H1 (cell line): ENCODE data around the gene ASMT. TPM values are rescaled to one million over a fixed set of nuclear protein-coding genes. Genes with fewer than 3 reads are reported as not detected.

Source experiments
- CTCF ChIA-PET: fragments of 300-600 bp; sonication (Branson Sonifier 250); formaldehyde crosslinking; loops from one replicate; lab custom pipeline; 2021; ENCODE audit not compliant: partially characterized antibody; lab: Charles Lee
- POLR2A ChIA-PET: fragments of 300-600 bp; sonication (Branson Sonifier 250); formaldehyde crosslinking; loops from one replicate; lab custom pipeline; 2021; ENCODE audit warnings: inconsistent platforms; ENCODE audit not compliant: partially characterized antibody; lab: Charles Lee
- DNase-seq, 2 experiments: peaks; one replicate each; pipeline versions ENCODE4 v3.0.0 to v3.0.0-alpha.2; 2010 to 2022; ENCODE audit warnings: low spot score in 2 of 2, low read depth in 1 of 2, mixed read lengths in 1 of 2
- FAIRE-seq: peaks from 2 replicates; lab custom pipeline; 2011; peaks lifted over from hg19 to GRCh38; lab: Jason Lieb, UNC
- H2AFZ ChIP-seq: 2 replicates; pipeline ENCODE4 v1.8.1; 2012; ENCODE audit warnings: low read length, inconsistent platforms
- H2AK5ac ChIP-seq: 2 replicates; pipeline ENCODE4 v1.6.1; 2013; ENCODE audit warnings: low read depth, low read length
- H2BK120ac ChIP-seq: replicated peaks from 2 replicates; pipeline ENCODE3; 2013; ENCODE audit warnings: low read depth, low read length, inconsistent platforms
- H2BK12ac ChIP-seq: 2 replicates; pipeline ENCODE4 v1.6.1; 2013; ENCODE audit warnings: low read depth, low read length
- H2BK15ac ChIP-seq: 2 replicates; pipeline ENCODE4 v1.6.1; 2013; ENCODE audit warnings: low read length
- H2BK20ac ChIP-seq: 2 replicates; pipeline ENCODE4 v1.6.1; 2013; ENCODE audit warnings: low read length
- H2BK5ac ChIP-seq: 2 replicates; pipeline ENCODE4 v1.6.1; 2013; ENCODE audit warnings: low read depth, low read length
- H3K14ac ChIP-seq: 2 replicates; pipeline ENCODE4 v1.6.1; 2013; ENCODE audit warnings: inconsistent platforms; ENCODE audit not compliant: insufficient read length
- H3K18ac ChIP-seq: 2 replicates; pipeline ENCODE4 v1.6.1; 2013; ENCODE audit warnings: low read length; ENCODE audit errors: extremely low read depth
- H3K23ac ChIP-seq: 2 replicates; pipeline ENCODE4 v1.6.1; 2013; ENCODE audit warnings: inconsistent platforms; ENCODE audit not compliant: insufficient read length
- H3K23me2 ChIP-seq: 2 replicates; pipeline ENCODE4 v1.6.1; 2013; ENCODE audit warnings: low read depth, low read length
- H3K27ac ChIP-seq: 2 replicates; pipeline ENCODE4 v1.6.1; 2011; ENCODE audit warnings: low read depth, low read length, inconsistent platforms
- H3K27me3 ChIP-seq, 4 experiments: replicated peaks in 1 of 4; 1 replicate in 1 of 4; 2 replicates in 3 of 4; pipeline versions ENCODE4 v1.6.1 to v1.8.1; 2011 to 2013; ENCODE audit warnings: low read length in 3 of 4, mild to moderate bottlenecking in 3 of 4, inconsistent platforms in 2 of 4, mixed read lengths in 2 of 4, moderate library complexity in 1 of 4; ENCODE audit not compliant: control insufficient read depth in 3 of 4, insufficient read depth in 3 of 4; ENCODE audit errors: extremely low read depth in 1 of 4
- H3K36me3 ChIP-seq, 4 experiments: 2 replicates each; pipeline versions ENCODE4 v1.6.1 to v1.8.1; 2011 to 2013; ENCODE audit warnings: mild to moderate bottlenecking in 4 of 4, low read length in 3 of 4, moderate library complexity in 2 of 4, control low read depth in 1 of 4, inconsistent platforms in 1 of 4; ENCODE audit not compliant: insufficient read depth in 4 of 4, control insufficient read depth in 2 of 4
- H3K4ac ChIP-seq: replicated peaks from 2 replicates; pipeline ENCODE3; 2013; ENCODE audit warnings: low read length, low read depth, mixed read lengths, inconsistent platforms; ENCODE audit not compliant: insufficient read length
- H3K4me1 ChIP-seq, 4 experiments: replicated peaks in 1 of 4; 1 replicate in 1 of 4; 2 replicates in 3 of 4; pipeline versions ENCODE4 v1.6.1 to v1.8.1; 2011 to 2013; ENCODE audit warnings: low read length in 3 of 4, inconsistent platforms in 2 of 4, mixed read lengths in 1 of 4; ENCODE audit not compliant: insufficient read depth in 4 of 4, control insufficient read depth in 3 of 4
- H3K4me2 ChIP-seq, 2 experiments: 2 replicates each; pipeline versions ENCODE4 v1.6.1 to v1.8.1; 2011 to 2013; ENCODE audit warnings: low read depth in 2 of 2, low read length in 2 of 2, control low read depth in 1 of 2, inconsistent platforms in 1 of 2, mild to moderate bottlenecking in 1 of 2; ENCODE audit not compliant: insufficient read depth in 1 of 2
- H3K4me3 ChIP-seq, 4 experiments: fragments of 200-600, 300-600 bp in 1 of 4; sonication (generic), shearing (Covaris generic), sonication (Bioruptor Twin) in 1 of 4; 2 replicates each; pipeline versions ENCODE4 v1.5.1 to v1.8.1; 2011 to 2016; ENCODE audit warnings: low read length in 4 of 4, low read depth in 3 of 4, control low read depth in 2 of 4, inconsistent platforms in 2 of 4, mild to moderate bottlenecking in 2 of 4, mixed read lengths in 1 of 4, moderate library complexity in 1 of 4; ENCODE audit not compliant: insufficient read depth in 2 of 4; ENCODE audit errors: extremely low read depth in 1 of 4
- H3K56ac ChIP-seq: replicated peaks from 2 replicates; pipeline ENCODE3; 2013; ENCODE audit warnings: low read depth, mild to moderate bottlenecking, mixed read lengths, low read length, inconsistent platforms; ENCODE audit not compliant: insufficient read length
- H3K79me1 ChIP-seq: 2 replicates; pipeline ENCODE4 v1.6.1; 2013; ENCODE audit warnings: low read depth, low read length, control low read depth
- H3K79me2 ChIP-seq, 2 experiments: 2 replicates each; pipeline versions ENCODE4 v1.6.1 to v1.8.1; 2012 to 2013; ENCODE audit warnings: low read length in 2 of 2, mild to moderate bottlenecking in 2 of 2, inconsistent platforms in 1 of 2; ENCODE audit not compliant: insufficient read depth in 2 of 2, control insufficient read depth in 1 of 2
- H3K9ac ChIP-seq, 4 experiments: replicated peaks in 1 of 4; 1 replicate in 1 of 4; 2 replicates in 3 of 4; pipeline versions ENCODE4 v1.6.1 to v1.8.1; 2011 to 2013; ENCODE audit warnings: low read depth in 3 of 4, low read length in 3 of 4, control low read depth in 2 of 4, mild to moderate bottlenecking in 2 of 4, moderate library complexity in 2 of 4, inconsistent platforms in 1 of 4; ENCODE audit errors: extremely low read depth in 1 of 4
- H3K9me3 ChIP-seq, 2 experiments: 2 replicates each; pipeline versions ENCODE4 v1.6.1 to v1.8.1; 2012 to 2013; ENCODE audit warnings: mild to moderate bottlenecking in 2 of 2, moderate library complexity in 2 of 2, control low read depth in 1 of 2, inconsistent platforms in 1 of 2, low read depth in 1 of 2, low read length in 1 of 2, mixed read lengths in 1 of 2; ENCODE audit not compliant: insufficient read depth in 2 of 2
- H4K20me1 ChIP-seq, 2 experiments: replicated peaks in 1 of 2; 2 replicates each; pipeline versions ENCODE3 to v1.8.1; 2011 to 2013; ENCODE audit warnings: inconsistent platforms in 2 of 2, low read length in 2 of 2, mild to moderate bottlenecking in 1 of 2; ENCODE audit not compliant: insufficient read depth in 2 of 2, control insufficient read depth in 1 of 2
- H4K5ac ChIP-seq: 2 replicates; pipeline ENCODE4 v1.6.1; 2013; ENCODE audit warnings: low read length, low read depth, mixed read lengths, inconsistent platforms; ENCODE audit not compliant: insufficient read length
- H4K8ac ChIP-seq: 2 replicates; pipeline ENCODE4 v1.8.0; 2013; ENCODE audit warnings: mild to moderate bottlenecking, moderate library complexity, low read length, inconsistent platforms; ENCODE audit not compliant: insufficient read depth; ENCODE audit errors: extremely low read depth
- H4K91ac ChIP-seq: replicated peaks from 2 replicates; pipeline ENCODE3; 2013; ENCODE audit warnings: low read length, mixed read lengths, inconsistent platforms; ENCODE audit not compliant: insufficient read length
- NRF1 ChIP-seq: IDR thresholded peaks from 2 replicates; pipeline ENCODE4 v1.6.1; 2011; ENCODE audit warnings: mild to moderate bottlenecking, low read depth, low read length, improper control_type of control experiment
- POLR2A ChIP-seq, 2 experiments: IDR thresholded peaks; 1 replicate in 1 of 2; 2 replicates in 1 of 2; pipeline ENCODE4 v1.6.1; 2011; ENCODE audit warnings: low read depth in 2 of 2, low read length in 2 of 2, mild to moderate bottlenecking in 2 of 2; ENCODE audit errors: control extremely low read depth in 1 of 2
- RNF2 ChIP-seq: fragments of 200-900, 300-1000 bp; sonication (generic); IDR thresholded peaks from 2 replicates; pipeline ENCODE4 v1.7.1; 2016; ENCODE audit warnings: borderline replicate concordance, low read depth, mild to moderate bottlenecking, antibody characterized with exemption, low read length; ENCODE audit not compliant: poor library complexity, severe bottlenecking; ENCODE audit errors: missing control alignments
- SAP30 ChIP-seq: fragments of 300-600 bp; sonication (generic); IDR thresholded peaks from 2 replicates; pipeline ENCODE4 v1.7.1; 2012; ENCODE audit warnings: low read length, moderate library complexity, mild to moderate bottlenecking, inconsistent platforms; ENCODE audit not compliant: insufficient read depth, insufficient replicate concordance
- SIX5 ChIP-seq: IDR thresholded peaks from 2 replicates; pipeline ENCODE4 v1.6.1; 2011; ENCODE audit warnings: mild to moderate bottlenecking, low read depth, low read length
- SP1 ChIP-seq: IDR thresholded peaks from 2 replicates; pipeline ENCODE4 v1.6.1; 2011; ENCODE audit warnings: low read depth, low read length
- SUZ12 ChIP-seq: fragments of 200-600 bp; sonication (generic); IDR thresholded peaks from 2 replicates; pipeline ENCODE4 v1.6.1; 2012; ENCODE audit warnings: mild to moderate bottlenecking, inconsistent platforms, low read length, moderate library complexity, mixed read lengths
- TBP ChIP-seq: IDR thresholded peaks from 2 replicates; pipeline ENCODE4 v1.6.1; 2011; ENCODE audit warnings: low read depth, low read length, improper control_type of control experiment
- WGBS, 2 experiments: shearing (Covaris generic) in 1 of 2; methylation state at CpG; one replicate each; pipeline versions ENCODE4 v1.1.6 to v1.1.7; 2013 to 2015; ENCODE audit warnings: low lambda C conversion rate in 2 of 2, mixed read lengths in 2 of 2, inconsistent platforms in 1 of 2, low coverage in 1 of 2, missing lambda C conversion rate in 1 of 2; ENCODE audit not compliant: insufficient replicate concordance in 2 of 2, insufficient coverage in 1 of 2, insufficient read length in 1 of 2; ENCODE audit errors: extremely low coverage in 1 of 2, missing lambda C conversion rate in 1 of 2; 5-methylcytosine and 5-hydroxymethylcytosine counted together
- polyA plus RNA-seq, 7 experiments: library from polyadenylated mRNA; depleted of rRNA in 3 of 7; stranded (reverse) in 5 of 7; unstranded in 2 of 7; fragments of >200 nt in 5 of 7; fragments of 200-250 nt in 2 of 7; gene quantifications; 1 replicate in 5 of 7; 2 replicates in 1 of 7; 4 replicates in 1 of 7; pipeline versions ENCODE4 v1.2.1 to v1.2.3, GENCODE V29; 2011 to 2013; ENCODE audit warnings: missing spikeins in 2 of 7, mixed read lengths in 2 of 7
- total RNA-seq: library from RNA; stranded (reverse); fragmentation: NEBNext Ultra II Directional; extraction: Animal tissue kit (Norgen Biotek cat#: 25700); gene quantifications from 2 replicates; pipeline ENCODE4 v1.2.1, GENCODE V29; 2021

The ASMT gene
- total and polyA plus RNA-seq, 2 of the 8 experiments (the other 6 are each of a cell fraction or from before 2014, with no cell fraction given): 1.5 to 3.1 TPM

DNA sequence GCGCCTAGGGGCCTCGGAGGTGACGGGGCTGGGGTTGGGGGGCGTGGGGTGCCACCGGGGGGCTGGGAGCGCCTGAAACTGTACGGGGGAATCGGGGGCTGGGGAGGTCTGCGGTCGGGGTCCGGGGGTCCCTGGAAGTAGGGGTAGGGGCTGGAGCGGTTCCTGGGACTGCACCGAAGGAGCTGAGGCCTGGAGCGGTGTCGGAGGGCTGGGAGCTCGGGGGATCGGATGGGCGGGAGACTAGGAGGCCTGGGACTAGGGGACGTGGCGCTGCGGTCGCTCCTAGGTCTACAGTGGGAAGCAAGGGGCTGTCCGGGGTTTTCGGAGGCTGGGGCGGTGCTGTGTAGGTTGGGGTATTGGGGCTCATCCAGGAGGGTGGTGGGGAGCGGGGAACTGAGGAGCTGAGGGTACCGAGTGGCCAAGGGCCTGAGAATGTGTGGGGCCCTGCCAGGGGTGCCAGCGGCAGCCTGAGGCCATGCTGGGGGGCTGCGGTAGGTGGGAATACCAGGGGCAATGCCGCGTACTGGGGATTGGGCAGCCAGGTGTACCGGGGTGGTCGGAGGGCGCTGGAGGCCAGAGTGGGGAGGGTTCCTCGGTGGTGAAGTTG is 22.9 kb upstream of the ASMT start:
- no peak overlapping the region for H3K4ac ChIP-seq
- CTCF ChIA-PET: no interaction called here

More for the DNA sequence above, 22.9 kb upstream of the ASMT start:
- no peak overlapping the region for H3K23ac ChIP-seq
- peak overlapping the region; percentile 15 to 95 (median 69) for H3K9ac ChIP-seq
- H3K9me3 ChIP-seq: no peaks in the 10 kb centered on the region
- peak overlapping the region; percentile 54 for H4K91ac ChIP-seq
- H3K4me1 ChIP-seq: peaks cover under 1 to 8% (median 6%) of the 10 kb centered on the region in 4 experiments
- H2BK120ac ChIP-seq: no peak overlapping the region
- TF ChIP-seq NRF1: no peak
- no peak for TF ChIP-seq TBP
- TF ChIP-seq POLR2A (IDR thresholded peaks at IDR 0.05; ENCODE audit: control extremely low read depth in 1 of 2, low read depth in 2 of 2, low read length in 2 of 2): no peak
- no peak for TF ChIP-seq SAP30
- no peak for TF ChIP-seq SP1
- TF ChIP-seq RNF2: no peak
- TF ChIP-seq SUZ12: no peak
- no peak for TF ChIP-seq SIX5
- TF ChIP-seq, all 59 proteins: peak for 0
- H3K79me2 ChIP-seq: peaks cover 15 to 47% of the 10 kb centered on the region in 2 experiments; a peak in 3 of 4 replicates
- WGBS, 2 experiments: 6% methylated on average over 12 of the region's 35 CpGs; no CpG with 5 or more reads in 1 of the 2 experiments
- H2BK20ac ChIP-seq: no peak overlapping the region
- no peak for FAIRE-seq
- H4K20me1 ChIP-seq: peaks cover 3 to 31% of the 10 kb centered on the region in 2 experiments
- no peak overlapping the region for H4K5ac ChIP-seq
- H2AFZ ChIP-seq: no peak overlapping the region
- peak overlapping the region; percentile 69 for H3K56ac ChIP-seq
- H3K27me3 ChIP-seq: no peaks in the 10 kb centered on the region
- no peak overlapping the region for H2BK12ac ChIP-seq
- DNase-seq: peak in 1 of 2 experiments; percentile 49
- peak overlapping the region; percentile 95 for H4K8ac ChIP-seq
- H3K79me1 ChIP-seq: peaks cover 14% of the 10 kb centered on the region; the same call in 1 of the 2 replicates
- peak overlapping the region; percentile 81 to 98 (median 88) for H3K4me3 ChIP-seq
- H3K36me3 ChIP-seq: peaks cover 13 to 35% (median 25%) of the 10 kb centered on the region in 4 experiments
- H2BK15ac ChIP-seq: no peak overlapping the region
- H3K14ac ChIP-seq: no peak overlapping the region
- 0 out of 2 replicates have a peak overlapping the region, but pooled peaks have one; percentile 24 for H2AK5ac ChIP-seq
- POLR2A ChIA-PET: no interaction called here
- peaks cover 5% of the 10 kb centered on the region; the same call in 1 of the 2 replicates for H3K23me2 ChIP-seq
- H3K27ac ChIP-seq: no peak overlapping the region
- H3K18ac ChIP-seq: no peak overlapping the region; the same call in 1 of the 2 replicates
- H2BK5ac ChIP-seq: no peak overlapping the region; the same call in 1 of the 2 replicates
- peak overlapping the region; percentile 79 to 93 for H3K4me2 ChIP-seq
